Right cardiac atrium (tissue), 5 donors: Measurements from ENCODE around the gene NTNG2. TPM values are rescaled to one million over a fixed set of nuclear protein-coding genes. Genes with fewer than 3 reads are reported as not detected.
"Not testable (repeated sequence)": the region's sequence is repeated elsewhere in the genome, so short reads cannot be mapped to it uniquely, and the experiment has no call there.

Source experiments
- ATAC-seq, 2 donors: fragments of 200-7000 bp; cut with Tn5 transposase; one replicate each; pipeline versions ENCODE4 v1.8.0 to v1.9.1; 2020; ENCODE audit warnings: moderate library complexity in 2 of 2, mild to moderate bottlenecking in 1 of 2
- DNase-seq, 3 donors: peaks; one replicate each; pipeline ENCODE4 v3.0.0-alpha.2; 2020
- H3K27ac ChIP-seq: one replicate; pipeline ENCODE4 v1.5.1; 2013; ENCODE audit warnings: mild to moderate bottlenecking, low read length, control low read depth, moderate library complexity
- H3K27me3 ChIP-seq: one replicate; pipeline ENCODE4 v1.6.1; 2013; ENCODE audit not compliant: control insufficient read depth, insufficient read depth
- H3K4me1 ChIP-seq: one replicate; pipeline ENCODE4 v1.6.1; 2013; ENCODE audit warnings: low read length; ENCODE audit not compliant: control insufficient read depth, insufficient read depth
- H3K4me3 ChIP-seq: one replicate; pipeline ENCODE4 v1.5.1; 2013; ENCODE audit warnings: low read length, control low read depth
- H3K9me3 ChIP-seq: one replicate; pipeline ENCODE4 v1.6.1; 2013; ENCODE audit warnings: low read length; ENCODE audit not compliant: control insufficient read depth
- WGBS: extraction: QIAGEN DNeasy Blood & Tissue Kit; methylation state at CpG from one replicate; pipeline ENCODE4 v1.1.7; 2013; 5-methylcytosine and 5-hydroxymethylcytosine counted together
- intact Hi-C, 4 donors: fragments of 100-400 bp; cut with DNase I; formaldehyde crosslinking; loops; one replicate each; pipeline versions ENCODE4 v1.11.0 to v1.14.0; 2022 to 2023
- polyA plus RNA-seq: library from polyadenylated mRNA; stranded (reverse); fragments of 200-250 nt; gene quantifications from one replicate; pipeline ENCODE4 v1.2.3, GENCODE V29; 2013
- total RNA-seq, 4 donors: library from RNA; stranded (reverse); fragmentation: NEBNext Ultra II Directional; extraction: Animal tissue kit (Norgen Biotek cat#: 25700); gene quantifications; one replicate each; pipeline ENCODE4 v1.2.1, GENCODE V29; 2021
- donor health status: healthy with polysubstance abuse.
- donor health status: DM: no; HTN: yes; CAD: no.
- donor health status: DM: no; HTN: no; CAD: no.
- donor health status: DM: no; HTN: yes; CAD: no; lungs with severe emphysema.
- donor health status: DM: yes; HTN: yes; CAD: no.

NTNG2 gene
- total and polyA plus RNA-seq, 5 donors = 8.6 to 27.4 (median 14.6) TPM

- Histone ChIP-seq H3K9me3 (no peaks in the 10 kb centered on the region), H3K4me1 (no peaks in the 10 kb centered on the region), H3K27ac (no peak overlapping the region), H3K27me3 (no peaks in the 10 kb centered on the region), H3K4me3 (no peak overlapping the region)
- ATAC-seq = peak; percentile 67 to 71
- peak; percentile 54 to 83 (median 83) for DNase-seq
- 39% methylated on average over 10 of the region's 10 CpGs for WGBS
- intact Hi-C loops = loop anchor here in 1 of 4 donors (5.0 kb wide), 1 partner anchor 507 kb away; no protein-coding TSS in a partner anchor
Measured at GRCh38 chr9:132268725-132269352, 107.0 kb downstream of the NTNG2 start.

GRCh38 chr9:132269704-132270516, 108.1 kb downstream of the NTNG2 start:
- H3K9me3 ChIP-seq, DNase-seq, H3K4me3 ChIP-seq, H3K4me1 ChIP-seq, H3K27me3 ChIP-seq, ATAC-seq: not testable (repeated sequence)
- intact Hi-C loops = loop anchor here in 1 of 4 donors (5.0 kb wide), 1 partner anchor 508 kb away; no protein-coding TSS in a partner anchor
- WGBS = 83% methylated on average over 13 of the region's 16 CpGs
- peak overlapping the region; percentile 53 for H3K27ac ChIP-seq

- WGBS = 88% methylated on average over 2 of the region's 2 CpGs
- no peak overlapping the region for H3K27ac ChIP-seq
- H3K9me3 ChIP-seq = no peaks in the 10 kb centered on the region
- ATAC-seq = no peak
- no peaks in the 10 kb centered on the region for H3K27me3 ChIP-seq
- no peak for DNase-seq
- intact Hi-C loops = no loop called here
- H3K4me3 ChIP-seq = no peak overlapping the region
- no peaks in the 10 kb centered on the region for H3K4me1 ChIP-seq
Measured at GRCh38 chr9:132274861-132275260, 113.0 kb downstream of the NTNG2 start.

GRCh38 chr9:132283165-132283564, 121.3 kb downstream of the NTNG2 start:
- H3K9me3 ChIP-seq = no peaks in the 10 kb centered on the region
- H3K4me3 ChIP-seq = no peak overlapping the region
- intact Hi-C loops = no loop called here
- ATAC-seq (no peak), DNase-seq (no peak)
- 63% methylated on average over 4 of the region's 4 CpGs for WGBS
- H3K27me3 ChIP-seq = no peaks in the 10 kb centered on the region
- no peaks in the 10 kb centered on the region for H3K4me1 ChIP-seq
- no peak overlapping the region for H3K27ac ChIP-seq

GRCh38 chr9:132283863-132284262, 122.0 kb downstream of the NTNG2 start:
- no peaks in the 10 kb centered on the region for H3K4me1 ChIP-seq
- 75% methylated on average over 7 of the region's 7 CpGs for WGBS
- no peaks in the 10 kb centered on the region for H3K9me3 ChIP-seq
- H3K27ac ChIP-seq = no peak overlapping the region
- no peaks in the 10 kb centered on the region for H3K27me3 ChIP-seq
- intact Hi-C loops = no loop called here
- ATAC-seq (no peak), DNase-seq (no peak)
- no peak overlapping the region for H3K4me3 ChIP-seq

- no peak overlapping the region for H3K4me3 ChIP-seq
- no peak for DNase-seq
- H3K27ac ChIP-seq = no peak overlapping the region
- no peaks in the 10 kb centered on the region for H3K4me1 ChIP-seq
- ATAC-seq = no peak
- no peaks in the 10 kb centered on the region for H3K9me3 ChIP-seq
- intact Hi-C loops = no loop called here
- H3K27me3 ChIP-seq = no peaks in the 10 kb centered on the region
- WGBS = 63% methylated on average over 3 of the region's 3 CpGs
Measured at GRCh38 chr9:132287256-132287760, 125.5 kb downstream of the NTNG2 start.

- no peak for ATAC-seq
- 4% methylated on average over 1 of the region's 1 CpG for WGBS
- Histone ChIP-seq H3K27ac (no peak overlapping the region), H3K27me3 (no peaks in the 10 kb centered on the region), H3K4me1 (no peaks in the 10 kb centered on the region), H3K9me3 (no peaks in the 10 kb centered on the region), H3K4me3 (no peak overlapping the region)
- DNase-seq = no peak
- intact Hi-C loops = no loop called here
Measured at GRCh38 chr9:132288361-132288760, 126.5 kb downstream of the NTNG2 start.

DNA sequence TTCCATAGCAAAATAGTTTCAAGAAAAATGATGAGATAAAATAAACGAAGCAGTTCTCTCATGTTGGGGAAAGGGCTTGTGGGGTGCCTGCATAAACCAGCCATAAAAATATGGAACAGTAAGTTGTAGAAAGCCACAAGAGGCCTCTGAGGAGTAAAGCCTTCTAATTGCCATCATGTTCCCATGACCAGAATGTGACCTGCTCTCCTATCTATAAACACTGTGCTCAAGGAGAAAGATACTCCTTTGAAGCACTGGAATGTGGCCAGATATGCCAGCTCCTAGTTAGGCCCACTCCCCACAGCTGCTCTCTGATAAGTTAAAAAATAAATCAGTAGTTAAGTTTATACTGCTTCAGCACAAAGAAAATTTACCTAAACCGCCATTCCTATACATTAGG, 127.1 kb downstream of the NTNG2 start:
- Histone ChIP-seq H3K4me3 (no peak overlapping the region), H3K27me3 (no peaks in the 10 kb centered on the region), H3K9me3 (no peaks in the 10 kb centered on the region), H3K4me1 (no peaks in the 10 kb centered on the region), H3K27ac (no peak overlapping the region)
- 50% methylated on average over 2 of the region's 2 CpGs for WGBS
- intact Hi-C loops = no loop called here
- no peak for DNase-seq
- no peak for ATAC-seq

DNA sequence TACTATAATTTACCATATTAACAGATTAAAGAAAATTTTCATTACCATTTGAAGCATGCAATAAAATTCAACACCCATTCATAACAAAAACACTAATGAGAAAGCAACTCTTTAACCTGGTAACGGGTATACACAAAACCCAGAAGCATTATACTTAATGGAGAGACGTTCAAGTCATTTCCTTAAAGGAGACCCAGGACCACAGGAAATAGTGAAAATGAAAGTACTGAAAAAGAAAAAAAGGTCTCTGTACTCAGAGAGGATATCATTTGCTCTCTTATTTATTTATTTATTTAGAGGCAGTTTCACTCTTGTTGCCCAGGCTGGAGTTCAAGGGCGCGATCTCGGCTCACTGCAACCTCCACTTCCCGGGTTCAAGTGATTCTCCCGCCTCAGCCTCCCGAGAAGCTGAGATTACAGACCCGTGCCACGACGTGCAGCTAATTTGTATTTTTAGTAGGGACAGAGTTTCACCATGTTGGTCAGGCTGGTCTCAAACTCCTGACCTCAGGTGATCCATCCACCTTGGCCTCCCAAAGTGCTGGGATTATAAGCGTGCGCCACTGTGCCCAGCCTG, 131.4 kb downstream of the NTNG2 start:
- Histone ChIP-seq H3K27me3 (no peaks in the 10 kb centered on the region), H3K4me1 (no peaks in the 10 kb centered on the region), H3K9me3 (no peaks in the 10 kb centered on the region), H3K4me3 (no peak overlapping the region), H3K27ac (no peak overlapping the region)
- intact Hi-C loops = no loop called here
- ATAC-seq (no peak), DNase-seq (no peak)
- WGBS = 89% methylated on average over 13 of the region's 13 CpGs
